Vagina (tissue), 2 donors: Measurements from ENCODE around the gene SLC39A11. TPM values are rescaled to one million over a fixed set of nuclear protein-coding genes. Genes with fewer than 3 reads are reported as not detected.

Experiments used
- DNase-seq, 2 donors: peaks; one replicate each; pipeline ENCODE4 v3.0.0-alpha.2; 2017; ENCODE audit errors: extremely low spot score in 2 of 2
- H3K27ac ChIP-seq: fragments of 200-600 bp; sonication (generic); one replicate; pipeline ENCODE4 v1.5.1; 2019
- H3K27me3 ChIP-seq: fragments of 200-600 bp; sonication (generic); one replicate; pipeline ENCODE4 v1.5.1; 2019
- H3K36me3 ChIP-seq, 2 donors: fragments of 200-600 bp; sonication (generic); one replicate each; pipeline ENCODE4 v1.5.1; 2017 to 2019
- H3K4me1 ChIP-seq: fragments of 200-600 bp; sonication (generic); one replicate; pipeline ENCODE4 v1.5.1; 2019
- H3K4me3 ChIP-seq, 2 donors: fragments of 200-600 bp; sonication (generic); 1 replicate in 1 of 2; 2 replicates in 1 of 2; pipeline ENCODE4 v1.5.1; 2016 to 2019
- H3K9me3 ChIP-seq: fragments of 200-600 bp; sonication (generic); one replicate; pipeline ENCODE4 v1.5.1; 2019
- CTCF ChIP-seq, 3 experiments: fragments of 450-650 bp in 2 of 3; fragments of 200-600 bp in 1 of 3; sonication (generic) in 1 of 3; IDR thresholded peaks; one replicate each; pipeline ENCODE4 v1.5.1; 2017 to 2019; ENCODE audit warnings: antibody characterized with exemption in 3 of 3, mild to moderate bottlenecking in 2 of 3, moderate library complexity in 2 of 3
- POLR2A ChIP-seq, 2 donors: fragments of 450-650 bp; IDR thresholded peaks; one replicate each; pipeline ENCODE4 v1.6.1; 2017; ENCODE audit warnings: antibody characterized with exemption in 2 of 2, mild to moderate bottlenecking in 2 of 2, moderate library complexity in 2 of 2
- POLR2AphosphoS5 ChIP-seq, 2 donors: sonication (generic); formaldehyde crosslinking; IDR thresholded peaks; one replicate each; pipeline ENCODE4 v1.9.0; 2017; ENCODE audit warnings: antibody characterized with exemption in 2 of 2, mild to moderate bottlenecking in 2 of 2, low read depth in 1 of 2; ENCODE audit not compliant: insufficient read depth in 1 of 2
- intact Hi-C: fragments of 100-400 bp; cut with DNase I; formaldehyde crosslinking; loops from one replicate; pipeline ENCODE4 v1.15.1; 2023
- total RNA-seq: library from RNA; depleted of rRNA; stranded (reverse); fragments of >200 nt; gene quantifications from one replicate; pipeline ENCODE4 v1.2.3, GENCODE V29; 2016

The SLC39A11 gene
- total RNA-seq, 1 donor from 2014 or later = 22.6 TPM

GRCh38 chr17:72691586-72691985, 400.9 kb downstream of the SLC39A11 start:
- no peaks in the 10 kb centered on the region for H3K27me3 ChIP-seq
- TF ChIP-seq CTCF (IDR thresholded peaks at IDR 0.05) (no peak), POLR2A (IDR thresholded peaks at IDR 0.05) (no peak)
- H3K36me3 ChIP-seq = no peaks in the 10 kb centered on the region
- H3K9me3 ChIP-seq = no peaks in the 10 kb centered on the region
- no peak for DNase-seq
- H3K4me3 ChIP-seq = no peak overlapping the region
- intact Hi-C loops = no loop called here
- H3K27ac ChIP-seq = no peak overlapping the region
- H3K4me1 ChIP-seq = peaks cover 19% of the 10 kb centered on the region

GRCh38 chr17:72691017-72691416, 401.5 kb downstream of the SLC39A11 start:
- H3K27me3 ChIP-seq = no peaks in the 10 kb centered on the region
- H3K27ac ChIP-seq = no peak overlapping the region
- no peak overlapping the region for H3K4me3 ChIP-seq
- DNase-seq = no peak
- peaks cover 19% of the 10 kb centered on the region for H3K4me1 ChIP-seq
- TF ChIP-seq POLR2A (IDR thresholded peaks at IDR 0.05) = no peak
- no peak for TF ChIP-seq CTCF (IDR thresholded peaks at IDR 0.05)
- TF ChIP-seq POLR2AphosphoS5 (IDR thresholded peaks at IDR 0.05; ENCODE audit: insufficient read depth in 1 of 2, low read depth in 1 of 2) = no peak
- intact Hi-C loops = no loop called here
- no peaks in the 10 kb centered on the region for H3K36me3 ChIP-seq
- H3K9me3 ChIP-seq = no peaks in the 10 kb centered on the region

- Histone ChIP-seq H3K27me3 (no peaks in the 10 kb centered on the region), H3K4me3 (no peak overlapping the region), H3K4me1 (peaks cover 33% of the 10 kb centered on the region), H3K36me3 (no peaks in the 10 kb centered on the region), H3K9me3 (no peaks in the 10 kb centered on the region), H3K27ac (no peak overlapping the region)
- DNase-seq = no peak
- no peak for TF ChIP-seq POLR2A (IDR thresholded peaks at IDR 0.05)
- TF ChIP-seq POLR2AphosphoS5 (IDR thresholded peaks at IDR 0.05; ENCODE audit: insufficient read depth in 1 of 2, low read depth in 1 of 2) = peak in 1 of 2 donors; percentile 57
- intact Hi-C loops = no loop called here
Observed at GRCh38 chr17:72687886-72688285, 404.6 kb downstream of the SLC39A11 start.

- TF ChIP-seq POLR2A (IDR thresholded peaks at IDR 0.05) (no peak), POLR2AphosphoS5 (IDR thresholded peaks at IDR 0.05; ENCODE audit: insufficient read depth in 1 of 2, low read depth in 1 of 2) (no peak), CTCF (IDR thresholded peaks at IDR 0.05) (no peak)
- Histone ChIP-seq H3K36me3 (no peaks in the 10 kb centered on the region), H3K4me1 (peaks cover 27% of the 10 kb centered on the region), H3K27ac (no peak overlapping the region), H3K4me3 (no peak overlapping the region), H3K27me3 (no peaks in the 10 kb centered on the region), H3K9me3 (no peaks in the 10 kb centered on the region)
- DNase-seq = no peak
- intact Hi-C loops = no loop called here
Observed at GRCh38 chr17:72684405-72685020, 408.0 kb downstream of the SLC39A11 start.

GRCh38 chr17:72683506-72684404, 408.7 kb downstream of the SLC39A11 start:
- Histone ChIP-seq H3K27ac (no peak overlapping the region), H3K36me3 (no peaks in the 10 kb centered on the region), H3K9me3 (no peaks in the 10 kb centered on the region), H3K4me3 (no peak overlapping the region), H3K27me3 (no peaks in the 10 kb centered on the region), H3K4me1 (peaks cover 22% of the 10 kb centered on the region)
- TF ChIP-seq POLR2AphosphoS5 (IDR thresholded peaks at IDR 0.05; ENCODE audit: insufficient read depth in 1 of 2, low read depth in 1 of 2) = peak in 1 of 2 donors; percentile 21
- no peak for TF ChIP-seq POLR2A (IDR thresholded peaks at IDR 0.05)
- no peak for TF ChIP-seq CTCF (IDR thresholded peaks at IDR 0.05)
- no peak for DNase-seq
- intact Hi-C loops = no loop called here
